Activated CD4-positive, alpha-beta memory T cell treated with anti-CD3 and anti-CD28 coated beads for 36 hours (primary cell): ENCODE measurements around the gene MAST4. TPM values are rescaled to one million over a fixed set of nuclear protein-coding genes. Genes with fewer than 3 reads are reported as not detected.

Experiments
- CTCF ChIA-PET: fragments of 350-600 bp; sonication (Branson Sonifier 250); formaldehyde crosslinking; loops from one replicate; lab custom pipeline; 2021; ENCODE audit warnings: antibody characterized with exemption, inconsistent platforms; lab: Charles Lee
- POLR2A ChIA-PET: fragments of 350-600 bp; sonication (Branson Sonifier 250); formaldehyde crosslinking; loops from one replicate; lab custom pipeline; 2021; ENCODE audit warnings: antibody characterized with exemption; lab: Charles Lee
- DNase-seq: peaks from one replicate; pipeline ENCODE4 v3.0.0-alpha.2; 2020
- H3K27ac Mint-ChIP-seq: one replicate; pipeline ENCODE4 v1.8.0; 2021; ENCODE audit warnings: mixed read lengths
- H3K27me3 Mint-ChIP-seq: one replicate; pipeline ENCODE4 v1.8.0; 2021; ENCODE audit warnings: mixed read lengths
- H3K36me3 Mint-ChIP-seq: one replicate; pipeline ENCODE4 v1.8.0; 2021; ENCODE audit warnings: mixed read lengths
- H3K4me1 Mint-ChIP-seq: one replicate; pipeline ENCODE4 v1.8.0; 2021; ENCODE audit warnings: low read depth, mixed read lengths
- H3K4me3 Mint-ChIP-seq: one replicate; pipeline ENCODE4 v1.8.0; 2021; ENCODE audit warnings: mild to moderate bottlenecking, mixed read lengths
- H3K9me3 Mint-ChIP-seq: one replicate; pipeline ENCODE4 v1.8.0; 2021; ENCODE audit warnings: mixed read lengths
- intact Hi-C: fragments of 100-400 bp; cut with micrococcal nuclease; formaldehyde crosslinking; loops from one replicate; pipeline ENCODE4 v1.15.1; 2023
- total RNA-seq, 2 experiments: library from RNA; stranded (reverse); gene quantifications; one replicate each; pipeline ENCODE4 v1.2.3, GENCODE V29; 2021

Gene MAST4
- total RNA-seq, 2 experiments from 2014 or later = 30.2 to 30.3 TPM

GRCh38 chr5:66949066-66949465 lies 352.9 kb downstream of the MAST4 start:
- Mint-ChIP-seq H3K36me3 (no peaks in the 10 kb centered on the region), H3K4me1 (peaks cover 18% of the 10 kb centered on the region), H3K9me3 (no peaks in the 10 kb centered on the region), H3K27me3 (peaks cover 26% of the 10 kb centered on the region), H3K4me3 (no peak overlapping the region), H3K27ac (no peak overlapping the region)
- ChIA-PET CTCF (no interaction called here), POLR2A (no interaction called here)
- intact Hi-C loops = no loop called here
- DNase-seq = no peak

- DNase-seq = no peak
- Mint-ChIP-seq H3K27me3 (peaks cover 9% of the 10 kb centered on the region), H3K4me1 (peaks cover 10% of the 10 kb centered on the region), H3K4me3 (no peak overlapping the region), H3K36me3 (no peaks in the 10 kb centered on the region), H3K27ac (no peak overlapping the region), H3K9me3 (no peaks in the 10 kb centered on the region)
- POLR2A ChIA-PET = no interaction called here
- intact Hi-C loops = no loop called here
- CTCF ChIA-PET = no interaction called here
These were observed 356.0 kb downstream of the MAST4 start for GRCh38 chr5:66952153-66952552.

- Mint-ChIP-seq H3K9me3 (no peaks in the 10 kb centered on the region), H3K4me1 (peaks cover 10% of the 10 kb centered on the region), H3K27ac (no peak overlapping the region), H3K36me3 (no peaks in the 10 kb centered on the region), H3K4me3 (no peak overlapping the region), H3K27me3 (no peaks in the 10 kb centered on the region)
- DNase-seq = no peak
- CTCF ChIA-PET = no interaction called here
- POLR2A ChIA-PET = no interaction called here
- intact Hi-C loops = no loop called here
These were observed 360.2 kb downstream of the MAST4 start for GRCh38 chr5:66956439-66956838.

- Mint-ChIP-seq H3K4me1 (no peaks in the 10 kb centered on the region), H3K27ac (no peak overlapping the region), H3K9me3 (no peaks in the 10 kb centered on the region), H3K27me3 (no peaks in the 10 kb centered on the region), H3K36me3 (no peaks in the 10 kb centered on the region), H3K4me3 (no peak overlapping the region)
- CTCF ChIA-PET = no interaction called here
- intact Hi-C loops = no loop called here
- POLR2A ChIA-PET = no interaction called here
- DNase-seq = no peak
These were observed 362.2 kb downstream of the MAST4 start for GRCh38 chr5:66958201-66958979.

- Mint-ChIP-seq H3K4me3 (no peak overlapping the region), H3K4me1 (no peaks in the 10 kb centered on the region), H3K27ac (no peak overlapping the region), H3K27me3 (no peaks in the 10 kb centered on the region), H3K9me3 (no peaks in the 10 kb centered on the region), H3K36me3 (no peaks in the 10 kb centered on the region)
- intact Hi-C loops = no loop called here
- ChIA-PET POLR2A (no interaction called here), CTCF (no interaction called here)
- no peak for DNase-seq
These were observed 362.9 kb downstream of the MAST4 start for GRCh38 chr5:66958980-66959641.

- intact Hi-C loops = no loop called here
- Mint-ChIP-seq H3K36me3 (no peaks in the 10 kb centered on the region), H3K4me3 (no peak overlapping the region), H3K27ac (no peak overlapping the region), H3K9me3 (no peaks in the 10 kb centered on the region), H3K4me1 (no peaks in the 10 kb centered on the region), H3K27me3 (no peaks in the 10 kb centered on the region)
- ChIA-PET CTCF (no interaction called here), POLR2A (no interaction called here)
- DNase-seq = no peak
These were observed 363.5 kb downstream of the MAST4 start for GRCh38 chr5:66959653-66960052.

GRCh38 chr5:66960369-66961137 lies 364.4 kb downstream of the MAST4 start:
- POLR2A ChIA-PET = no interaction called here
- H3K27ac Mint-ChIP-seq = no peak overlapping the region
- intact Hi-C loops = no loop called here
- no peaks in the 10 kb centered on the region for H3K36me3 Mint-ChIP-seq
- H3K4me1 Mint-ChIP-seq = no peaks in the 10 kb centered on the region
- CTCF ChIA-PET = no interaction called here
- no peaks in the 10 kb centered on the region for H3K9me3 Mint-ChIP-seq
- no peak overlapping the region for H3K4me3 Mint-ChIP-seq
- H3K27me3 Mint-ChIP-seq = no peaks in the 10 kb centered on the region
- no peak for DNase-seq

- H3K4me3 Mint-ChIP-seq = no peak overlapping the region
- no peaks in the 10 kb centered on the region for H3K27me3 Mint-ChIP-seq
- POLR2A ChIA-PET = no interaction called here
- no peaks in the 10 kb centered on the region for H3K36me3 Mint-ChIP-seq
- no peak for DNase-seq
- intact Hi-C loops = no loop called here
- H3K4me1 Mint-ChIP-seq = no peaks in the 10 kb centered on the region
- H3K27ac Mint-ChIP-seq = no peak overlapping the region
- no peaks in the 10 kb centered on the region for H3K9me3 Mint-ChIP-seq
- CTCF ChIA-PET = no interaction called here
These were observed 367.4 kb downstream of the MAST4 start for GRCh38 chr5:66963559-66963971.

GRCh38 chr5:66966439-66966838 lies 370.2 kb downstream of the MAST4 start:
- CTCF ChIA-PET = no interaction called here
- Mint-ChIP-seq H3K4me3 (no peak overlapping the region), H3K36me3 (no peaks in the 10 kb centered on the region), H3K9me3 (no peaks in the 10 kb centered on the region), H3K27me3 (no peaks in the 10 kb centered on the region), H3K27ac (no peak overlapping the region), H3K4me1 (no peaks in the 10 kb centered on the region)
- no peak for DNase-seq
- intact Hi-C loops = no loop called here
- POLR2A ChIA-PET = no interaction called here

GRCh38 chr5:66967102-66967501 lies 370.9 kb downstream of the MAST4 start:
- ChIA-PET CTCF (no interaction called here), POLR2A (no interaction called here)
- Mint-ChIP-seq H3K36me3 (no peaks in the 10 kb centered on the region), H3K27me3 (no peaks in the 10 kb centered on the region), H3K4me1 (no peaks in the 10 kb centered on the region), H3K9me3 (no peaks in the 10 kb centered on the region), H3K27ac (no peak overlapping the region), H3K4me3 (no peak overlapping the region)
- intact Hi-C loops = no loop called here
- DNase-seq = no peak

- CTCF ChIA-PET = interaction anchor here (0.9 kb wide), 1 partner anchor 20 kb away, joined by 3 read pairs; no protein-coding TSS in a partner anchor
- no peaks in the 10 kb centered on the region for H3K4me1 Mint-ChIP-seq
- POLR2A ChIA-PET = no interaction called here
- H3K27me3 Mint-ChIP-seq = no peaks in the 10 kb centered on the region
- H3K27ac Mint-ChIP-seq = no peak overlapping the region
- intact Hi-C loops = no loop called here
- DNase-seq = no peak
- H3K9me3 Mint-ChIP-seq = no peaks in the 10 kb centered on the region
- H3K4me3 Mint-ChIP-seq = no peak overlapping the region
- H3K36me3 Mint-ChIP-seq = no peaks in the 10 kb centered on the region
These were observed 371.7 kb downstream of the MAST4 start for GRCh38 chr5:66967826-66968262.

- no peaks in the 10 kb centered on the region for H3K9me3 Mint-ChIP-seq
- DNase-seq = no peak
- H3K27ac Mint-ChIP-seq = no peak overlapping the region
- H3K4me3 Mint-ChIP-seq = no peak overlapping the region
- H3K36me3 Mint-ChIP-seq = no peaks in the 10 kb centered on the region
- no peaks in the 10 kb centered on the region for H3K4me1 Mint-ChIP-seq
- POLR2A ChIA-PET = no interaction called here
- H3K27me3 Mint-ChIP-seq = no peaks in the 10 kb centered on the region
- CTCF ChIA-PET = no interaction called here
- intact Hi-C loops = no loop called here
These were observed 373.3 kb downstream of the MAST4 start for GRCh38 chr5:66969484-66969883.
